ENCODE data around the gene MT2A. TPM values are rescaled to one million over a fixed set of nuclear protein-coding genes. Genes with fewer than 3 reads are reported as not detected.

Gene MT2A
- total and polyA plus RNA-seq, 10 of the 15 experiments (the other 5 are each of a cell fraction or from before 2014, with no cell fraction given) = 7.3 to 271 (median 53.5) TPM

- DNase-seq (ENCODE audit: low read depth, low spot score) (no peak), FAIRE-seq (no peak), ATAC-seq (no peak)
- 0% methylated on average over 1 of the region's 1 CpG for WGBS (ENCODE audit: insufficient coverage, insufficient replicate concordance, low lambda C conversion rate, missing lambda C conversion rate)
- no peak for TF ChIP-seq NFXL1 (IDR thresholded peaks at IDR 0.05; ENCODE audit: borderline replicate concordance)
- TF ChIP-seq JUNB (IDR thresholded peaks at IDR 0.05) = no peak
- no peak for TF ChIP-seq ZNF622 (IDR thresholded peaks at IDR 0.05)
- no peak for TF ChIP-seq SMAD1 (IDR thresholded peaks at IDR 0.05; ENCODE audit: low read depth, partially characterized antibody)
- no peak for TF ChIP-seq NRF1 (conservative IDR thresholded peaks at IDR 0.05; ENCODE audit: low read depth, low read length)
- TF ChIP-seq MXI1 (IDR thresholded peaks at IDR 0.05; ENCODE audit: low read depth, low read length) = no peak
- no peak for TF ChIP-seq SUPT20H (IDR thresholded peaks at IDR 0.05; ENCODE audit: borderline replicate concordance, control insufficient read depth, low read depth, low read length)
- no peak for TF ChIP-seq SUZ12 (IDR thresholded peaks at IDR 0.05; ENCODE audit: unreplicated experiment)
- no peak for TF ChIP-seq RAD51 (IDR thresholded peaks at IDR 0.05)
- no peak for TF ChIP-seq NR2C1 (IDR thresholded peaks at IDR 0.05)
- intact Hi-C loops (cut with micrococcal nuclease; ENCODE audit: unreplicated experiment) (no loop called here), in situ Hi-C loops (cut with MboI) (loop anchor here (5.0 kb wide), 1 partner anchor 133 kb away; no protein-coding TSS in a partner anchor)
- H2AFZ ChIP-seq (ENCODE audit: control insufficient read depth, low read depth, low read length) = no peak overlapping the region
- peaks cover 0 to 3% of the 10 kb centered on the region in 2 experiments; a peak in 1 of 4 replicates for H3K27me3 ChIP-seq (replicated peaks in 1 of 2; ENCODE audit: control insufficient read depth in 2 of 2, insufficient read depth in 2 of 2, low read length in 1 of 2)
- H3K4me3 ChIP-seq = no peak overlapping the region
- ChIA-PET POLR2A (no interaction called here), SMC1A (ENCODE audit: uncharacterized antibody, unreplicated experiment) (no interaction called here), RAD21 (ENCODE audit: unreplicated experiment) (interaction anchor here (3.3 kb wide), 1 partner anchor 128 kb away, joined by 66 read pairs; no protein-coding TSS in a partner anchor), CTCF (interaction anchor here (1.6 to 3.7 kb wide), 2 partner anchors 101 to 128 kb away, joined by 3 to 90 read pairs; no protein-coding TSS in a partner anchor)
- H3K79me2 ChIP-seq (ENCODE audit: control insufficient read depth, insufficient read depth, low read length) = no peaks in the 10 kb centered on the region
- BruUV-seq (replicated peaks) = no TSS peak
- no peaks in the 10 kb centered on the region for H4K20me1 ChIP-seq (ENCODE audit: control insufficient read depth, insufficient read depth)
- H3K27ac ChIP-seq (ENCODE audit: control insufficient read depth, insufficient read depth) = no peak overlapping the region
- H3K9me3 ChIP-seq (replicated peaks; ENCODE audit: control insufficient read depth, insufficient read depth, low read length) = no peaks in the 10 kb centered on the region
- H3K4me2 ChIP-seq (ENCODE audit: control insufficient read depth, insufficient read depth) = no peak overlapping the region
- no peaks in the 10 kb centered on the region for H3K4me1 ChIP-seq (ENCODE audit: control insufficient read depth, insufficient read depth, low read length)
- H3K9ac ChIP-seq (ENCODE audit: control insufficient read depth, insufficient read depth, low read length) = no peak overlapping the region
- H3K36me3 ChIP-seq (ENCODE audit: control insufficient read depth in 2 of 2, insufficient read depth in 2 of 2, low read length in 1 of 2) = no peaks in the 10 kb centered on the region
These were observed 33.8 kb upstream of the MT2A start for GRCh38 chr16:56574625-56575024.

All from GM12878 (cell line).